ENCODE data around the gene GRAP.
A peak's percentile ranks its signal among the peaks of the same experiment; 100 is the strongest.

Gene GRAP

DNA sequence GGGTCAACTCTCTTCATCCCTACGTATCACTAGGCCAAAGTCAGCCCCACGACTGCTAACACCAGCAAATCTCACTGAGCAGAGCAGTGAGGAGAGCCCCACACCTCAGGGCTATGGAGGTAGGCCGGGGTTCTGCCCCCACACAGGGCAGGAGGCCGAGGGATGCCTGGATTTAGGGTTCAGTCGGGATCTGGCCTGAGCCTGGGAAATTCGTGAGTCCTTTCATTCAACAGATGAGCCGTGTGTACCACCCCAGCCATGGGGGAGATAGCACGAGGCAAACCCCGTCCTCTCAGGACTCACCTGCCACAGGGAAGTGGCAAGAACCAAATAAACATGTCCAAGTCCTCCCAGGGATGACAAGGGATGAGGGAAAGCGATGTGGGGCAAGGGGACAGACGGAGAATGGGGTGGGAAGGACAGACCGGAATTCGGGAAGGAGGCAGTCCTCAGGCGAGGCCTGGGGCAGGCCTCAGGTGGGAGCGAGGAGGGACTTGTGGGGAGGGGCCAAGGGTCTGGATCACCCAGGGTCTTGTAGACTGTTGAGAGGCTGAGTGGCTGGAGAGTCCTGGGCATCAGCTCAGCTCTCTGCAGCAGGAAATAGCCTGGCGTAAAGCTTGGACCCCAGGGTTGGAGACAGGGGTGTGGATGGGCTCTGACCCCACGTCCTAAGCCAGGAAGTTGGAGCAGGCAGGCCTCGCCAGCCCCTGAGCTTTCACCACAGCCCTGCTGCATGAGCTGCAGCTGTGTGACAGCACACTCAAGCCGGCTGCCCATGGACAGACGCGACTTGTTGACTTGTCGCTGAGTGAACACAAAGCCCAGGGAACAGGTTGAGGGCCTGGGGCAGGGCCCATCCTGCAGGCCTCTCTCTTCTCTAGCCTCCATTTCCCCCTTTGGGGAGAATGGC lies 34.3 kb downstream of the GRAP start:
- no peaks in the 10 kb centered on the region for H3K4me1 Mint-ChIP-seq
- ATAC-seq (replicated peaks; ENCODE audit: extremely low read depth, poor library complexity, severe bottlenecking), result no peak
- H3K9me3 Mint-ChIP-seq, result no peaks in the 10 kb centered on the region
- H3K4me3 Mint-ChIP-seq, result no peak overlapping the region
- DNase-seq (ENCODE audit: low spot score in 2 of 2), result no peak
- H3K36me3 Mint-ChIP-seq (ENCODE audit: insufficient read depth), result no peaks in the 10 kb centered on the region
- peaks cover 21% of the 10 kb centered on the region for H3K27me3 Mint-ChIP-seq
- no peak overlapping the region for H3K27ac Mint-ChIP-seq (ENCODE audit: low read depth)

GRCh38 chr17:19011581-19011980 lies 35.2 kb downstream of the GRAP start:
- H3K27ac Mint-ChIP-seq (ENCODE audit: low read depth), result no peak overlapping the region
- H3K36me3 Mint-ChIP-seq (ENCODE audit: insufficient read depth), result no peaks in the 10 kb centered on the region
- peaks cover 14% of the 10 kb centered on the region for H3K27me3 Mint-ChIP-seq
- no peaks in the 10 kb centered on the region for H3K9me3 Mint-ChIP-seq
- ATAC-seq (replicated peaks; ENCODE audit: extremely low read depth, poor library complexity, severe bottlenecking) (no peak), DNase-seq (ENCODE audit: low spot score in 2 of 2) (no peak)
- H3K4me1 Mint-ChIP-seq, result no peaks in the 10 kb centered on the region
- H3K4me3 Mint-ChIP-seq, result no peak overlapping the region

GRCh38 chr17:19010729-19011505 lies 35.8 kb downstream of the GRAP start:
- peaks cover 10% of the 10 kb centered on the region for H3K27me3 Mint-ChIP-seq
- ATAC-seq (replicated peaks; ENCODE audit: extremely low read depth, poor library complexity, severe bottlenecking), result no peak
- H3K9me3 Mint-ChIP-seq, result no peaks in the 10 kb centered on the region
- no peaks in the 10 kb centered on the region for H3K36me3 Mint-ChIP-seq (ENCODE audit: insufficient read depth)
- no peak overlapping the region for H3K27ac Mint-ChIP-seq (ENCODE audit: low read depth)
- no peaks in the 10 kb centered on the region for H3K4me1 Mint-ChIP-seq
- H3K4me3 Mint-ChIP-seq, result no peak overlapping the region
- no peak for DNase-seq (ENCODE audit: low spot score in 2 of 2)

DNA sequence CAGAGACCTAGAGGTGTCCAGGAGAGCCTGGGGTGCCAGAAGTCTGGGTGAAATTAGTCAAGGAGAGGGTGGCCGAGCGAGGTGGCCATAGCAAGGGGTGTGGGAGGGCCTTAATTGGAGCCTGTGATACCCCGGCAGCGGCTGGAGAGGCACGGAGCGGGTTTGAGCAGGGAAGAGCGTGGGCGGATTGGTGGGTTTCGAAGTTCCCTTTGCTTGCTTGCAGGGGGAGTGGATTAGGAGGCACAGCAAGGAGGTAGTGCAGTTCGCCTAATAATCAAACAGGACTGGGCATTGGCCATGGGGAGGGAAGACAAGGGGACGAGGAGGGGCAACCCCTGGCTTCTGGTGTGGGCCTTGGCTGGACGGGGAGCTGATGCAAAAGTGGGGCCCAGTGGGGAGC lies 36.8 kb downstream of the GRAP start:
- H3K27me3 Mint-ChIP-seq, result peaks cover under 1% of the 10 kb centered on the region
- H3K4me1 Mint-ChIP-seq, result no peaks in the 10 kb centered on the region
- DNase-seq (ENCODE audit: low spot score in 2 of 2) (no peak), ATAC-seq (replicated peaks; ENCODE audit: extremely low read depth, poor library complexity, severe bottlenecking) (no peak)
- no peak overlapping the region for H3K27ac Mint-ChIP-seq (ENCODE audit: low read depth)
- H3K36me3 Mint-ChIP-seq (ENCODE audit: insufficient read depth), result peaks cover 1% of the 10 kb centered on the region
- H3K4me3 Mint-ChIP-seq, result no peak overlapping the region
- H3K9me3 Mint-ChIP-seq, result no peaks in the 10 kb centered on the region

- DNase-seq (ENCODE audit: low spot score in 2 of 2), result no peak
- Mint-ChIP-seq H3K4me1 (peaks cover 17% of the 10 kb centered on the region), H3K4me3 (no peak overlapping the region), H3K36me3 (ENCODE audit: insufficient read depth) (peaks cover 8% of the 10 kb centered on the region), H3K9me3 (no peaks in the 10 kb centered on the region), H3K27me3 (no peaks in the 10 kb centered on the region), H3K27ac (ENCODE audit: low read depth) (peak overlapping the region; percentile 83)
- no peak for ATAC-seq (replicated peaks; ENCODE audit: extremely low read depth, poor library complexity, severe bottlenecking)
Measured at GRCh38 chr17:19006698-19007097, 40.1 kb downstream of the GRAP start.

- H3K4me3 Mint-ChIP-seq, result peak overlapping the region; percentile 80
- peaks cover 8% of the 10 kb centered on the region for H3K36me3 Mint-ChIP-seq (ENCODE audit: insufficient read depth)
- H3K27ac Mint-ChIP-seq (ENCODE audit: low read depth), result peak overlapping the region; percentile 83
- H3K4me1 Mint-ChIP-seq, result peaks cover 22% of the 10 kb centered on the region
- DNase-seq (ENCODE audit: low spot score in 2 of 2), result no peak
- ATAC-seq (replicated peaks; ENCODE audit: extremely low read depth, poor library complexity, severe bottlenecking), result no peak
- H3K9me3 Mint-ChIP-seq, result no peaks in the 10 kb centered on the region
- H3K27me3 Mint-ChIP-seq, result no peaks in the 10 kb centered on the region
Measured at GRCh38 chr17:19005789-19006430, 40.8 kb downstream of the GRAP start.

- H3K4me1 Mint-ChIP-seq, result peaks cover 22% of the 10 kb centered on the region
- no peak for ATAC-seq (replicated peaks; ENCODE audit: extremely low read depth, poor library complexity, severe bottlenecking)
- peak overlapping the region; percentile 80 for H3K4me3 Mint-ChIP-seq
- peaks cover 8% of the 10 kb centered on the region for H3K36me3 Mint-ChIP-seq (ENCODE audit: insufficient read depth)
- no peaks in the 10 kb centered on the region for H3K9me3 Mint-ChIP-seq
- no peak for DNase-seq (ENCODE audit: low spot score in 2 of 2)
- H3K27me3 Mint-ChIP-seq, result no peaks in the 10 kb centered on the region
- peak overlapping the region; percentile 85 for H3K27ac Mint-ChIP-seq (ENCODE audit: low read depth)
Measured at GRCh38 chr17:19005137-19005773, 41.5 kb downstream of the GRAP start.

GRCh38 chr17:19004421-19005136 lies 42.2 kb downstream of the GRAP start, which contains the start of gene FAM83G:
Gene FAM83G, minus strand, starts transcription at chr17:19004764. Its CDS starts 723 bp downstream, at chr17:19004041.
- peaks cover 8% of the 10 kb centered on the region for H3K36me3 Mint-ChIP-seq (ENCODE audit: insufficient read depth)
- H3K27me3 Mint-ChIP-seq, result no peaks in the 10 kb centered on the region
- H3K9me3 Mint-ChIP-seq, result no peaks in the 10 kb centered on the region
- peaks cover 22% of the 10 kb centered on the region for H3K4me1 Mint-ChIP-seq
- DNase-seq (ENCODE audit: low spot score in 2 of 2) (peak; percentile 70 to 71), ATAC-seq (replicated peaks; ENCODE audit: extremely low read depth, poor library complexity, severe bottlenecking) (peak; percentile 89)
- peak within 1 kb of the TSS; percentile 85 for H3K27ac Mint-ChIP-seq (ENCODE audit: low read depth)
- H3K4me3 Mint-ChIP-seq, result peak within 1 kb of the TSS; percentile 80

DNA sequence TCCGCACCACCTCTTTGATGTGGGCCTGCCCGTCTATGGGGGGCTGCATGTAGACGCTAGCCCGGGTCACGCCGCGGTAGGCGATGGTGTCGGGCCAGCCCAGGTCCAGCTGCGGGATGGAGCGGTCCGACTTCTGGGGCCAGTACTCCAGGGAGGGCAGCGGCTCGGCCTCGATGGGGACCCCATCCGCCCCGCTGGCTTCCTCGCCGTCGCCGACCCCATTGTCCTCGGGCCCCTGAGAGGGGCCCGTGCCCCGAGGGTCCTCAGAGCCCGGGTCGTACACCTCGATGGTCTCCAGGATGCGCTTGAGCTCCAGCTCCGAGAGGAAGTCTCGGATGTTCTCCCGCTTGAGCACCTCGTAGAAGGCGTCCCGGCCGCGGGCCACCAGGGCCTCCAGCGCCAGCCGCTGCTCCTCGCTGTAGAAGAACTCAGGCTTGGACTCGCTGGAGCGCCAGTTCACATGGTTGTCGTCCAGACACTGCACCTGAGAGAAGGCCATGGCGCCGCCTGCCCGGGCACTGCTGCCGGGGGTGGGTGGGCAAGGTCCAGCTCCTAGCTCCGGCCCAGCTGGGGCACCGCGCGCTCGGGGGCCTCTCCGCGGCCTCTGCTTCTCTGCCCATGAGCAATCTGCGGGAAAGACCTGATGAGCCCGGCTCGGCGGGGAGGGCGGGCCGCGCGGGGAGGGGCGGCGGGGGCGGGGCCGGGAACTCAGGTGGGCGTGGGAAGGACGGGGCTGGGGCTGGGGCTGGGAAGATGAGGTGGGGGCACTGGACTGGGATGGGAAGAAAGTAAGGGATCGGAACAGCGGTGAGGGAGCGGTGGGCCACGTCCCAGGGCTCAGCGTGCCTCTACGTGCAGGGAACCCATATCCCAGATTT lies 43.0 kb downstream of the GRAP start:
- Mint-ChIP-seq H3K4me3 (peak overlapping the region; percentile 80), H3K27ac (ENCODE audit: low read depth) (peak overlapping the region; percentile 85), H3K4me1 (peaks cover 22% of the 10 kb centered on the region)

GRCh38 chr17:19002805-19003542 lies 43.8 kb downstream of the GRAP start:
- H3K27ac Mint-ChIP-seq (ENCODE audit: low read depth), result peak overlapping the region; percentile 85
- no peak for ATAC-seq (replicated peaks; ENCODE audit: extremely low read depth, poor library complexity, severe bottlenecking)
- H3K36me3 Mint-ChIP-seq (ENCODE audit: insufficient read depth), result peaks cover 8% of the 10 kb centered on the region
- peaks cover 22% of the 10 kb centered on the region for H3K4me1 Mint-ChIP-seq
- H3K4me3 Mint-ChIP-seq, result peak overlapping the region; percentile 80
- H3K27me3 Mint-ChIP-seq, result no peaks in the 10 kb centered on the region
- DNase-seq (ENCODE audit: low spot score in 2 of 2), result no peak
- H3K9me3 Mint-ChIP-seq, result no peaks in the 10 kb centered on the region

More for the DNA sequence above, 43.0 kb downstream of the GRAP start:
- DNase-seq (ENCODE audit: low spot score in 2 of 2) (no peak), ATAC-seq (replicated peaks; ENCODE audit: extremely low read depth, poor library complexity, severe bottlenecking) (peak; percentile 3)
- Mint-ChIP-seq H3K27me3 (no peaks in the 10 kb centered on the region), H3K36me3 (ENCODE audit: insufficient read depth) (peaks cover 8% of the 10 kb centered on the region), H3K9me3 (no peaks in the 10 kb centered on the region)

Data from central memory CD8-positive, alpha-beta T cell (primary cell).